Cardiac muscle cell (in vitro differentiated cells and primary cell): Measurements from ENCODE around the gene RAPGEF4. TPM values are rescaled to one million over a fixed set of nuclear protein-coding genes. Genes with fewer than 3 reads are reported as not detected.
A peak's percentile ranks its signal among the peaks of the same experiment; 100 is the strongest.

Experiments used
- DNase-seq, 2 donors: peaks; one replicate each; pipeline versions ENCODE4 v3.0.0 to v3.0.0-alpha.2; 2010 to 2017; ENCODE audit warnings: low read depth in 1 of 2, low spot score in 1 of 2
- H3K27ac ChIP-seq: fragments of 200-600 bp; sonication (generic); 2 replicates; pipeline ENCODE4 v1.5.1; 2016
- H3K27me3 ChIP-seq: fragments of 200-600 bp; sonication (generic); 2 replicates; pipeline ENCODE4 v1.6.0; 2016; ENCODE audit warnings: control low read depth
- H3K36me3 ChIP-seq: fragments of 200-600 bp; sonication (generic); 2 replicates; pipeline ENCODE4 v1.5.1; 2016; ENCODE audit warnings: control low read depth
- H3K4me1 ChIP-seq: fragments of 200-600 bp; sonication (generic); 2 replicates; pipeline ENCODE4 v1.8.1; 2017; ENCODE audit warnings: low read depth, mild to moderate bottlenecking, mixed run types
- H3K4me3 ChIP-seq: fragments of 200-600 bp; sonication (generic); 2 replicates; pipeline ENCODE4 v1.5.1; 2016; ENCODE audit warnings: mild to moderate bottlenecking
- H3K9me3 ChIP-seq: fragments of 200-600 bp; sonication (generic); 2 replicates; pipeline ENCODE4 v1.5.1; 2017; ENCODE audit warnings: low read depth, mild to moderate bottlenecking, control low read depth
- polyA plus RNA-seq: library from polyadenylated mRNA; unstranded; fragments of >200 nt; fragmentation: Nextera tagmentation; extraction: Ambion mirVana; gene quantifications from 2 replicates; pipeline ENCODE4 v1.2.1, GENCODE V29; 2016
- total RNA-seq: library from RNA; depleted of rRNA; stranded (reverse); fragments of >200 nt; gene quantifications from 2 replicates; pipeline ENCODE4 v1.2.3, GENCODE V29; 2016
- TF ChIP-seq, protein P1 (sequence below): IDR thresholded peaks from 2 replicates; pipeline ENCODE4 v1.5.1; 2012; ENCODE audit warnings: low read depth, mild to moderate bottlenecking, low read length

RAPGEF4 gene
- total and polyA plus RNA-seq, 2 experiments from 2014 or later = 5.3 to 21.2 TPM

DNA sequence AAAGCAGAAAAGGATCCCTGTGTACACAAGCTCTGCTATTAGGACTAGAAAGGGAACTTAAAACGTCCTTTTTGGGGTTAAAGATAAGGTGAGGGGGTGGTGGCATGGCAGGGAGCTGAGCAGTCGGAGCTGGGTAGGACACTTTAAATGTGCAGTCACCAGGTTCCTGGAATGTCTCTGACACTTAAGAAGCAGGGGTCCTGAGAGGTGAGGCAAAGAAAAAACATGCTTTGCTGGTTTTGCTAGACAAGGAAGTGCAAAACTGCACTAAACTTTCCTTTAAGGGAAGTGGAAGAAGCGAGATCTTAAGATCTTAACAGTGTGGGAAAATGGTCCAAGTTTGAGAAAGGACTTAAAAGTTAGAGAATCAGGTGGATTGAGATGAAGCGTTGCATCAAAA lies 240.5 kb downstream of the RAPGEF4 start:
- peak in 1 of 2 donors; percentile 43 for DNase-seq
- H3K27ac ChIP-seq = peak overlapping the region; percentile 78
- no peaks in the 10 kb centered on the region for H3K27me3 ChIP-seq
- no peaks in the 10 kb centered on the region for H3K36me3 ChIP-seq
- H3K4me1 ChIP-seq = peaks cover 43% of the 10 kb centered on the region
- no peak overlapping the region for H3K4me3 ChIP-seq
- TF ChIP-seq, protein P1, sequence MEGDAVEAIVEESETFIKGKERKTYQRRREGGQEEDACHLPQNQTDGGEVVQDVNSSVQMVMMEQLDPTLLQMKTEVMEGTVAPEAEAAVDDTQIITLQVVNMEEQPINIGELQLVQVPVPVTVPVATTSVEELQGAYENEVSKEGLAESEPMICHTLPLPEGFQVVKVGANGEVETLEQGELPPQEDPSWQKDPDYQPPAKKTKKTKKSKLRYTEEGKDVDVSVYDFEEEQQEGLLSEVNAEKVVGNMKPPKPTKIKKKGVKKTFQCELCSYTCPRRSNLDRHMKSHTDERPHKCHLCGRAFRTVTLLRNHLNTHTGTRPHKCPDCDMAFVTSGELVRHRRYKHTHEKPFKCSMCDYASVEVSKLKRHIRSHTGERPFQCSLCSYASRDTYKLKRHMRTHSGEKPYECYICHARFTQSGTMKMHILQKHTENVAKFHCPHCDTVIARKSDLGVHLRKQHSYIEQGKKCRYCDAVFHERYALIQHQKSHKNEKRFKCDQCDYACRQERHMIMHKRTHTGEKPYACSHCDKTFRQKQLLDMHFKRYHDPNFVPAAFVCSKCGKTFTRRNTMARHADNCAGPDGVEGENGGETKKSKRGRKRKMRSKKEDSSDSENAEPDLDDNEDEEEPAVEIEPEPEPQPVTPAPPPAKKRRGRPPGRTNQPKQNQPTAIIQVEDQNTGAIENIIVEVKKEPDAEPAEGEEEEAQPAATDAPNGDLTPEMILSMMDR = no peak
- H3K9me3 ChIP-seq = no peaks in the 10 kb centered on the region

DNA sequence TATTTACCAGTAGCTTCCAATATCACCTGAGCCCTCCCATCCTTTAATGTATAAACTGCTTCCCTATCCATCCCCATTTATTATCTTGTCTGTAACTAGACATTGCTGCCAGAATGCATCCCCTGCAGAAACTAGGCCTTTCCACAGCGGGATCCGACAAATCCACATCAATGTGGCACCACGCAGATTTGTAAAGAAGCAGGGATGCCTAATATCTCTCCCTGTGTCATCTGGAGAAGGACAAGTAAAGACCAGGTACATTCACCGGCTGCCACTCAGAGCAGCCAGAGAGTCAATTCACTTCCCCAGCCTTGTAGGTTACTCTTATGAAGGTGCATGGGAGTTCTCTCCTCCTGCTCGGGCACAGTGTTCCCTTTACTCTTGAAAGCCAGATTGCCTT lies 241.2 kb downstream of the RAPGEF4 start:
- Histone ChIP-seq H3K36me3 (no peaks in the 10 kb centered on the region), H3K27me3 (no peaks in the 10 kb centered on the region), H3K4me3 (no peak overlapping the region), H3K4me1 (peaks cover 43% of the 10 kb centered on the region), H3K27ac (peak overlapping the region; percentile 67), H3K9me3 (no peaks in the 10 kb centered on the region)
- TF ChIP-seq, protein P1 = no peak
- DNase-seq = no peak

DNA sequence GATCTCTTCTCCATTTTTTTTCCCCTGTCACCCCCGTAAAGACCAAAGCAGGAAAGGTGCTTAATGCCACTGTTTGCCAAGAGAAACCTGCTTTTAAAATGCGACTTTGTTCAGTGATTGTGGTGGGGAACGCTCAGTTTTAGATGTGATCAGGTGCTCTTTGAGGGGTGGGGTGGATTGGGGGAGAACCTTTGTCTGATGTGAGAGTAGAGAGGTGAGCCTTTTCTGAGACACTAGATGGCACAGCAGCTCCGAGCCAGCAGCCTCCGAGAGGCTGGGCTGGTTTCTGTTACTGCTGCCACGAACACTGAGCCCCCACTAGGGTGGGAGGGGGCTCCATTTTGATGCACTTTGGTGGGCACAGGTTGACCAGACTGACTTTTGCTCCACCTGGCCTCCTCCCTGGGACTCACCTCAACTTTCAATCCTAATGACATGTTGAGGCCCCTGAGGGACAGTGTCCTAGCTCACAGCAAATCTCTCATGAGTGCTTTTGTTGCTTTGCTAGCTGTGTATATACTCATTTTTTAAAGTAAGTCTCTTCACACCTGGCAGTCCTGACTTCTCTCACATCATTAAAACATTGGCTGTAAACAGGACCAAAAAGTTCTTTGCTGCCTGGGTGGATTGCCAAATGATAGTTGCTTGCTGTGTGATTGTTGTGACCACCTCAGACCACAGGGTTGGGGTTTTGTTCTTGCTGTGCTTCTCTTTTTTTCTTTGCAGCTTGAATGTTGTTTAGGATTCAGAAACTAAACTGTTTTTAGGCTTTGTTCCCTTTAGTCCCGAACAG lies 241.8 kb downstream of the RAPGEF4 start:
- H3K4me3 ChIP-seq = no peak overlapping the region
- TF ChIP-seq, protein P1 = no peak
- H3K27me3 ChIP-seq = no peaks in the 10 kb centered on the region
- no peaks in the 10 kb centered on the region for H3K9me3 ChIP-seq
- DNase-seq = peak in 1 of 2 donors; percentile 25
- H3K4me1 ChIP-seq = peaks cover 43% of the 10 kb centered on the region
- H3K36me3 ChIP-seq = no peaks in the 10 kb centered on the region
- H3K27ac ChIP-seq = peak overlapping the region; percentile 67

DNA sequence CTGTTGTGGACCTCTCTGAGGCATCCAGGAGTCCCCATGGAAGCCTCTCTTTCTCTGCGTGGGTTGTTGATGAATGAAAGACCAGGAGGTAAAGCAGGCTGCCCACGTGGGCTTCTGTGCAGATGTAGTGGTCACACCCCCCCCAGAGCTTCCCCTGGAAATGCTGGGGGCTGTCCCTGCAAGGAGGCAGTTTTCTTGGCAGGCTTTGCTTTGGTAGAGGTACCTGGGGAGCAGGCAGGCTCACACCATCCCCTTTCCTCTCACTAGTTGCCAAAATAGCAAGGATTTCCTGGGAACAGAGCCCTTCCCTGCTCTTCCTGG lies 242.4 kb downstream of the RAPGEF4 start:
- peaks cover 43% of the 10 kb centered on the region for H3K4me1 ChIP-seq
- TF ChIP-seq, protein P1 = no peak

DNA sequence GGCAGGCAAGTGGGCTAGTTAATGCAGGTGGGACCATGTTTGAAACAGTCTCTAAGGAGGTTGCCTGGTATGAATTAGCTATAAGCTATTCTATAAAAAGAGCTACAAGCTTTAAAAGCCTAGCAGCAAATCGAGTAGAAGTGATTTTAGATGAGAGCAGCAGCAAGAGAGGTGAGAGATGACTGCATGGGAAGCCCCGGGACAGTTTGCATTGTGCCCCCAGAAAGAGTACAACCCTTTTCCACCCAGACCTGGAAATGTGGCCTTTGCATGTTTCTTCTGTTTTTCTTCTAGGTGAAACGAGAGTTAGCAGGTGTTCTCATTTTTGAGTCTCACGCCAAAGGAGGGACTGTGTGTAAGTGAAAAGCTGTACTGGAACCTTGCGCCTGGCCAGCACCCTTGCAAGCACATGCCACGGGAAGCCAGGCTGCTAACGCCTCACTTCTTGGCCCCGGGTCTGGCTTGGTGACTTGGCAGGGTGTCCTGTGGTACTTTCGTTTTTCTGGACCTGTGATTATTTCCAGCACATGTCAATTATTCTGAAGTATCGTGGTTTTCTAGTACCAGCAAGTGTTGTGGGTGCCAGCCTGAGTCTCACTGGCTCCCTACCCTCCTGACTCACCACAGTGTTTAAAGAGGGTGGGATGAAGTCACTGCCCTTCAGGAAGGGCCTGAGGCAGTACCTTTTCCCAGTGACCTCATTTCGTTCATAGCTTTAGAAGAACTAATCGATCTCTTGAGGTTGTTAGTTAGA lies 249.7 kb downstream of the RAPGEF4 start:
- Histone ChIP-seq H3K27me3 (no peaks in the 10 kb centered on the region), H3K9me3 (no peaks in the 10 kb centered on the region), H3K4me1 (peaks cover 2% of the 10 kb centered on the region), H3K4me3 (no peak overlapping the region), H3K36me3 (no peaks in the 10 kb centered on the region), H3K27ac (no peak overlapping the region)
- DNase-seq = no peak
- TF ChIP-seq, protein P1 = no peak

More for the DNA sequence above, 242.4 kb downstream of the RAPGEF4 start:
- Histone ChIP-seq H3K4me3 (no peak overlapping the region), H3K36me3 (no peaks in the 10 kb centered on the region), H3K9me3 (no peaks in the 10 kb centered on the region), H3K27ac (peak overlapping the region; percentile 67), H3K27me3 (no peaks in the 10 kb centered on the region)
- no peak for DNase-seq
